ENCODE data around the gene CXXC5. TPM values are rescaled to one million over a fixed set of nuclear protein-coding genes. Genes with fewer than 3 reads are reported as not detected.

The CXXC5 gene
- total RNA-seq, 2 experiments from 2014 or later, result 1.3 to 2.0 TPM

DNA sequence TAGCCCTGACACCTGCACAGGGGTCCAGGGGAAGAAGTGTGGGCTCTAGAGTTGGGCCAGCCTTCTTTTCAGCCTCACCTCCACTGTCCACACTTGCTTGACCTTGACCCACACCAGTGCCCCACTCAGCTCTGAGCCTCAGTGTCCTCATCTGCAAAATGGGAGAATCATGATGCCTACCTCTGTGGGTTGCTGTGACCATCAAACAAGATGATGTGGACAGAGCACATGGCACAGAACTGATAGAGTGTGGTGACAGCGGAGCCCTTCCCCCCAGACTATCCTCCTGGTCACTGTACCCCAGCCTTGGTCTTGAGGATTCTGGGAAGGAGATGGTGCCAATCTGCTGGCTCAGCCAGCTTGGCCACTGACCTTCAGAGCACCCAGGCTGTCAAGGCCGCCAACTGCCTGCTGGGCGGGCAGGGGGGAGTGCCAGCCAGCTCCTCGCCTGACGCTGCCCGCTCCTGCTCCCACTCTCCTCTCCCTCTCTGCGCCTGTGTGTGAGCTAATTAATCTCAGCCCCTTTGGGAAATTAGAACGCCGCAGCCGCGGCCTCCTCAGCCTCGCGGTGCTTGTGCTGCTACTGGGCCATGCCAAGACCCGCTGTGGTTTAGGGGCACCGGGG, 16.7 kb downstream of the CXXC5 start:
- H3K4me1 Mint-ChIP-seq, result peaks cover 43% of the 10 kb centered on the region
- H3K4me3 Mint-ChIP-seq, result no peak overlapping the region
- H3K36me3 Mint-ChIP-seq, result no peaks in the 10 kb centered on the region
- H3K27ac Mint-ChIP-seq, result no peak overlapping the region
- H3K9me3 Mint-ChIP-seq, result no peaks in the 10 kb centered on the region
- DNase-seq, result no peak
- no peaks in the 10 kb centered on the region for H3K27me3 Mint-ChIP-seq

DNA sequence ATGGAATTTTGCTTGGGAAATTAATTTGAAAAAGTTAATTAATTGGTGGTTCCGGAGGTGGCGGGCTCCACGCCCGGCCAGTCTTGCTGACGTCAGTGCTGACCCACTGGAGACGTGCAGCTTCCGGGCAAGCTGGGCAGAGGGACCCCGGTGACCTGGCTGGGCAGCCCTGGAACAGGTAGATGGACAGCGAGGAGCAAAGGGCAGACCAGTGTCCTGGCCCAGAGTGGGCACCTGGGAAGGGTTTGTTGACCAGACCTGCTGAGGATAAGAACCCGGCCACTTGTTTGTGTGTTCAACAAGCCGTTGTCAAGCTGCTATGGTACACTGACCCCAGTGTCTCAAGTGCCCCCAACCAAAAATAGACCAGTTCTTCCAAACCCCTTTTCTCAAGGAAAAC, 17.5 kb downstream of the CXXC5 start:
- Mint-ChIP-seq H3K4me3 (no peak overlapping the region), H3K27me3 (no peaks in the 10 kb centered on the region), H3K27ac (no peak overlapping the region), H3K9me3 (no peaks in the 10 kb centered on the region), H3K36me3 (no peaks in the 10 kb centered on the region), H3K4me1 (peaks cover 50% of the 10 kb centered on the region)
- no peak for DNase-seq

DNA sequence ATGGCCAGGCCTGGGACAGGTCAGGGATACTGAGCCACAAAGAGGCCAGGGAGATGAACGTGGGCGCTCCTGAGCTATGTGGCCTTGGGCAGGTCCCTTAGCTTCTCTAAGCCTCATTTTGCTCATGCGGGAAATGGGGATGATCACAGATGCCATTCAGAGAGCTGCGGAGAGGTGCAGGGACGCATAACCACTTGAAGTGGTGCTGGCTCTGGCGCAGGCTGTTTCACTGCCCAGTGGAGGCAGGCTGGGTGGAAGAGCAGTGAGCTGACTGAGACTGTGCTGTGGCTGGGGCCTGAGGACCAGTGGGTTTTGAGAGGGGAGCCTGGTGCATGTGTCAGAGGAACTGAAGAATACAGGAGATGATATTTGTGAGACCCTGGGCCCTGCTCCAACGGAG, 18.4 kb downstream of the CXXC5 start:
- DNase-seq, result no peak
- H3K27ac Mint-ChIP-seq, result no peak overlapping the region
- no peaks in the 10 kb centered on the region for H3K27me3 Mint-ChIP-seq
- H3K4me1 Mint-ChIP-seq, result peaks cover 48% of the 10 kb centered on the region
- H3K9me3 Mint-ChIP-seq, result no peaks in the 10 kb centered on the region
- no peak overlapping the region for H3K4me3 Mint-ChIP-seq
- no peaks in the 10 kb centered on the region for H3K36me3 Mint-ChIP-seq

DNA sequence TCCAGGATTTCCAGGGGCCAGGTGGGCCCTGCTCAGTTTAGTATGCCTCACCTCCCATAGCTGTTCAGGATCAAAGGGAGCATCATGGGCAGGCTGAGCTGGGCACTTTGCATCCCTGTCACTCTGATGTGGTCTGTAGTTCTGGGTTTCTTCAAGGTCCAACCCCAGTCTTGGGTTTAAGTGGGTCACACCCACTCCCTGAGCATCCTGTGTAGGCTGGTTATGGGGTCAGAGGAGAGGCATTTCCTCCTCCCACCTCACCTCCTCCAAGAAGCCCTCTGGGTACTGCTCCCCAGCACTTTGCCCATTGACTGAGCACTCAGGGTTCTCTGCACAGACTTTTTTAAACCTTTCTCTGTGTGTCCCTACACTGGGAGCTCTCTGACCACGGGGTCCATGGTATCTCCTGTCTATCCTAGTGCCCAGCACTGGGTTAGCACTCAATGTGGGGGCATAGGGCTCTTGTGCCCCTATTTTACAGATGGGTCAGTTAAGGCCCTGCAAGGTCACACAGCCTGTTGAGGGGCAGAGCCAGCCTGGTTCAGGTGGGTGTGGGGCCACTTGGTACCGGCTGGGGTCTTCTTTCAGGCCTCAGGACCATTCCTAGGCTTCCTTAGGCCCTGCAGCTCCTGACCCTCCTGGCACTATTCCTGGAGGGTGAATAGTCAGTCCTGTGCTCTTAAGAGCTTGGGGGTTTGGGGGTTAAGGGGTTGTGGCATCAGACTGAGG, 19.0 kb downstream of the CXXC5 start:
- peaks cover 48% of the 10 kb centered on the region for H3K4me1 Mint-ChIP-seq
- no peak overlapping the region for H3K27ac Mint-ChIP-seq
- H3K9me3 Mint-ChIP-seq, result no peaks in the 10 kb centered on the region
- H3K27me3 Mint-ChIP-seq, result no peaks in the 10 kb centered on the region
- H3K36me3 Mint-ChIP-seq, result no peaks in the 10 kb centered on the region
- no peak for DNase-seq
- H3K4me3 Mint-ChIP-seq, result no peak overlapping the region

DNA sequence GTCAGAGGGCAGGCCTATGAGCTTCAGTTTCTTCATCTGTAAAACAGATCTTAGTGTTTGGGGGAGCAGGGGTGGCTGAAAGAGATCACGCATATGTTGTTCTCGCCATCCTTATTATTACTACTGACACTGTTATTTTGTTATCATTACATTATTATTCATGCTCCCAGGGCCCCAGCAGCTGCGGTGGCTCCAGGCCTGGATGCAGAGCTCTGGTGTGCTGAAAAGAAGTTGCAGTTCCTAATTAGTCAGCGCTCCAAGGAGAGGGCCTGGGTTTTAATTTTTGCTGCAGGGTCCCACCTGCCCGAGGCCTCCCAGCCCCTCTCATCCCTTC, 19.5 kb downstream of the CXXC5 start:
- H3K9me3 Mint-ChIP-seq, result no peaks in the 10 kb centered on the region
- peak overlapping the region; percentile 50 for H3K4me3 Mint-ChIP-seq
- DNase-seq, result no peak
- H3K27me3 Mint-ChIP-seq, result no peaks in the 10 kb centered on the region
- no peak overlapping the region for H3K27ac Mint-ChIP-seq
- H3K36me3 Mint-ChIP-seq, result no peaks in the 10 kb centered on the region
- H3K4me1 Mint-ChIP-seq, result peaks cover 48% of the 10 kb centered on the region

DNA sequence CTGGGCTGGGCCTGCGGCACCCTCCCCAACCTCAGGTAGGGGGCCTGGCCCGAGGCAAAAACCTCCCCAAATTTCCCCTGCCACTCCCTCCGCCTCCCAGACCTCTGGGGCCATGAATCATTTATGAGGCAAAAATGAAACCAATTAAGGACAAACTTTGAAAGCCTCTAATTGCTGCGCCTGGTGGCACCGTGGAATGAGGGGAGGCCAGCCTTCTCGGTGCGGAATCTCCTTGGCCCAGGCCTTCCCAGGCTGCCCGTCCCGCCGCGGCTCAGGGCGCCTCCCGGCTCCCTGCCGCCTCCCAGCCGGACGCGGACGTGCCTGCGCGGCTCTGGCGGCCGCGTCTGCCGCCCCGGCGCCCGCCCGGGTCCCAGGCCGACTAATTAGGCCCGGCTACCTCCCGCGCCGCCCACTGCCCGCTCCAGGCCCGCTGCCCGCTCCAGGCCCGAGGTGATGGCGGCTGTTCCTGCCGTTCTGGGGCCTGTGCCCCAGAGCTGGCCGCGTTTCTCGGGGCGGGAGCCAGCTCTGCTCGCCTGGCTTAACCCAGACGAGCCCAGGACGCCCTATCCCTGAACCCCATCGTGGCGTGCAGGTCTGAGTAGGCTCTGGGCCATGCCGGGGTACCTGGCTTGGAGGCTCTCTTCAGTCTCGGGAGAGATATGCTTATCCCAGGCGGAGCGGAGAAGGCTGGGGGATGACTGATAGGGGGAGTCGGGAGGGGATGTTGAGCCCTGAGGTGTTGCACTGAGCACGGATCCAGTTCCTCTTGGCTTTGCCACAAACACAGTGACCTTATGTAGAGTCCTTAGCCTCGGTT, 20.1 kb downstream of the CXXC5 start:
- no peaks in the 10 kb centered on the region for H3K36me3 Mint-ChIP-seq
- no peaks in the 10 kb centered on the region for H3K9me3 Mint-ChIP-seq
- peak; percentile 55 for DNase-seq
- H3K27ac Mint-ChIP-seq, result peak overlapping the region; percentile 48
- H3K27me3 Mint-ChIP-seq, result no peaks in the 10 kb centered on the region
- peaks cover 46% of the 10 kb centered on the region for H3K4me1 Mint-ChIP-seq
- peak overlapping the region; percentile 75 for H3K4me3 Mint-ChIP-seq

- no peak for DNase-seq
- H3K4me1 Mint-ChIP-seq, result peaks cover 43% of the 10 kb centered on the region
- H3K36me3 Mint-ChIP-seq, result no peaks in the 10 kb centered on the region
- peak overlapping the region; percentile 26 for H3K27ac Mint-ChIP-seq
- H3K9me3 Mint-ChIP-seq, result no peaks in the 10 kb centered on the region
- H3K27me3 Mint-ChIP-seq, result no peaks in the 10 kb centered on the region
- H3K4me3 Mint-ChIP-seq, result peak overlapping the region; percentile 75
Measured at GRCh38 chr5:139668924-139669661, 20.9 kb downstream of the CXXC5 start.

DNA sequence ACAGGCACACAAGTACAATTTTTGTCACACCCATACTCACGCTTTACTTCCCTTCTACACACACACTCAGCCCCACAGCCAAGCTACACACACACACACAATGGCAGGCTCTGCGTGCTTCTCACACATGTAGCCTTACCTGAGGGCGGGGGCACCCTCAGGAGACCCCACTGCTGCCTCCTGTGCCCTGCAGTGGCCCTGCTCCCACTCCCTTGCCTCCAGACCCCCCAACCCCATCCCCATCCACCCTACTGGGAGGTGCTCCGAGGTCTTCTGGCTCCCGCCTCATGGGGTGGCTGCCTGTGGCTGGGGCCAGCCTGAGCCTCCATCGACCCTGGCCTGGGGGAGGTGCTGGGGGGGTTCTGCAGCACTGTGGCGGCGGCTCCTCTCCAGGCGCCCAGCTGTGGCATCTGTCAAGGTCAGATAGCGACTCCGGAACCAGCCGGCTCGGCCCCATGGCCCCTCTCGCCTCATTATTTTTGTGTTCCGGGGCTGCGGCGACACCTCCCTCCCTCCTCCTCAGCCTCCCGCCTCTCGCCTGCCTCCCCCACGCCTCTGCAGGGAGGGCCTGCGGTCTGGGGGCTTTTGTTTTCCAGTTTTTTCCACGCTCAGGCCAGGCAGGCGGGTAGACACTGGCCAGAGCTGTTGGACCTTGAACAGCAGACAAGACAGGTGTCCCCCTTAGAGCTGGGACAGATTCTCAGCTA, 21.7 kb downstream of the CXXC5 start:
- H3K27me3 Mint-ChIP-seq, result no peaks in the 10 kb centered on the region
- H3K4me1 Mint-ChIP-seq, result peaks cover 36% of the 10 kb centered on the region
- H3K9me3 Mint-ChIP-seq, result no peaks in the 10 kb centered on the region
- peak overlapping the region; percentile 75 for H3K4me3 Mint-ChIP-seq
- H3K27ac Mint-ChIP-seq, result peak overlapping the region; percentile 62
- H3K36me3 Mint-ChIP-seq, result no peaks in the 10 kb centered on the region
- DNase-seq, result peak; percentile 45

DNA sequence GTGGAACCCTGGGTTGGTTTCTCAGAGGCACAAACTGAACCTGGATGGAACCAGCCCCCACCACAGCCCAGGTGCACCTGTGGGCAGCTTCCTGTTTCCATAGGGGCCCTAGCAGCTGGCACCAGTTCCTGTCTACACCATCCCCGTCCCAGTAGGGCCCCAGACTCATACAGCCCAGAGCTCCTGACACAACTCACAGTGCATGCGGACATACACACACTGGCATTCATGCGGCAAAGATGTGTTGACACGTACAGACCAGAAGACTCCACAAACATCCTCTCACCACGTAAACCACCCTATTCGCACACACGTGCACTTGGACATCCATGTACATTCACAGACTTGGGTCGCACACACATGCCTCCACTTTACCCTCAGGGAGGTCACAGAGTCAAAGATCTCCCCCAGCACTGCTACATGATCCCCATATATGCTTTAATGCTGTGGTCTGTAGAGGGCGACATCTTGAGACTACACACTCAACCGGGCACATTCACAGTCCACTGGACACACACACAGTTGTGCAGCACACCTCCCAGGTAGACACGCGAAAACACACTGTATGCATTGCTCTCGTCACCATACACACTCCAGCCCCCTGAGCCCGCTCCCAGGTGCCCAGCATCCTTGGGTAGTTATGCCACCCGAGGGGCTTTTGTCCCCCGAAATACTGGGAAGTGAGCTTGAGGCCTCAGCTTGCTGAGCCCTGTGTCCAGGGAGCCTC, 22.4 kb downstream of the CXXC5 start:
- Mint-ChIP-seq H3K27me3 (no peaks in the 10 kb centered on the region), H3K27ac (peak overlapping the region; percentile 62), H3K9me3 (no peaks in the 10 kb centered on the region), H3K4me1 (peaks cover 36% of the 10 kb centered on the region), H3K36me3 (no peaks in the 10 kb centered on the region), H3K4me3 (peak overlapping the region; percentile 75)
- DNase-seq, result peak; percentile 52

- Mint-ChIP-seq H3K4me3 (no peak overlapping the region), H3K36me3 (no peaks in the 10 kb centered on the region), H3K27me3 (no peaks in the 10 kb centered on the region), H3K9me3 (no peaks in the 10 kb centered on the region), H3K27ac (no peak overlapping the region), H3K4me1 (peaks cover 35% of the 10 kb centered on the region)
- no peak for DNase-seq
Measured at GRCh38 chr5:139671096-139671841, 23.1 kb downstream of the CXXC5 start.

- no peaks in the 10 kb centered on the region for H3K9me3 Mint-ChIP-seq
- DNase-seq, result no peak
- H3K36me3 Mint-ChIP-seq, result no peaks in the 10 kb centered on the region
- H3K4me1 Mint-ChIP-seq, result peaks cover 6% of the 10 kb centered on the region
- H3K27me3 Mint-ChIP-seq, result no peaks in the 10 kb centered on the region
- no peak overlapping the region for H3K4me3 Mint-ChIP-seq
- H3K27ac Mint-ChIP-seq, result no peak overlapping the region
Measured at GRCh38 chr5:139675213-139675612, 27.1 kb downstream of the CXXC5 start.

DNA sequence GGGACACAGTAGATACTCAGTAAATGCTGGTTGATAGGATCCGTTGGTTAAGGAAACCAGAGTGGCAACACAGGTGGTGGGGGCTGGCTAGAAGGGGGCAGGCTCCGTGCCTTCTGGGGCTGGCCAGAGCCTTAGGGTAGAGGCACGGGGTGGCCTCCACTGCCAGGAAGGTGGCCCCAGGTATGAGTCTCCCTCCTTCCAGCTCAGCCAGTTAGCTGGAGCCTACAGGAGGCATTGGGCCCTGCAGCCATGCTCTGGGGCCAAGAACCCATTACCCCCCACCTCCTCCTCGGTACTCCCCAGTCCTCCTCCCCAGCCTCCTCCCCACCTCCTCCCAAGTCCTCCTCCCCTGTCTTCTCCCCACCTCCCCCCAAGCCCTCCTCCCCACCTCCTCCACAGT, 27.7 kb downstream of the CXXC5 start:
- Mint-ChIP-seq H3K27me3 (no peaks in the 10 kb centered on the region), H3K27ac (no peak overlapping the region), H3K9me3 (no peaks in the 10 kb centered on the region), H3K4me1 (no peaks in the 10 kb centered on the region), H3K4me3 (no peak overlapping the region), H3K36me3 (no peaks in the 10 kb centered on the region)
- no peak for DNase-seq

DNA sequence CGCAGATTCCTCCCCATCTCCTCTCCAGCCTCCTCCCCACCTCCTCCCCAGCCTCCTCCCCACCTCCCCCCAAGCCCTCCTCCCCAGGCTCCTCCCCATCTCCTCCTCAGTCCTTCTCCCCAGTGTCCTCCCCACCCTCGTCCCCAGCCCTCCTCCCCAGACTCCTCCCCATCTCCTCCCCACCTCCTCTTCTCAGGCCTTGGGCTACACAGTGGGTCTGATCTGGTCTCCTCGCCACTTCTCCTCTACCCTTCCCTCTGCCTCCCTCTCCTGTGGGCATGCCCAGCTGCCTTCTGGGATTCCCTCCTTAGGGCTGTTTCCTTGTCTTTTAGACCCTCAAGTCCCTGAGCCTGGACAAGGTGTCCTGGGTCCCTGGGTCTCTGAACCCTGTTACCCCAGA, 28.3 kb downstream of the CXXC5 start:
- no peaks in the 10 kb centered on the region for H3K27me3 Mint-ChIP-seq
- DNase-seq, result no peak
- H3K27ac Mint-ChIP-seq, result peak overlapping the region; percentile 11
- H3K36me3 Mint-ChIP-seq, result no peaks in the 10 kb centered on the region
- no peak overlapping the region for H3K4me3 Mint-ChIP-seq
- no peaks in the 10 kb centered on the region for H3K4me1 Mint-ChIP-seq
- no peaks in the 10 kb centered on the region for H3K9me3 Mint-ChIP-seq
